HuH-7.5 (cell line): Measurements from ENCODE around the gene MRPL41.
"Not testable (repeated sequence)": the region's sequence is repeated elsewhere in the genome, so short reads cannot be mapped to it uniquely, and the experiment has no call there.

Source experiments
- DNase-seq: peaks from one replicate; pipeline ENCODE4 v3.0.0; 2011; ENCODE audit warnings: low spot score

Gene MRPL41

DNA sequence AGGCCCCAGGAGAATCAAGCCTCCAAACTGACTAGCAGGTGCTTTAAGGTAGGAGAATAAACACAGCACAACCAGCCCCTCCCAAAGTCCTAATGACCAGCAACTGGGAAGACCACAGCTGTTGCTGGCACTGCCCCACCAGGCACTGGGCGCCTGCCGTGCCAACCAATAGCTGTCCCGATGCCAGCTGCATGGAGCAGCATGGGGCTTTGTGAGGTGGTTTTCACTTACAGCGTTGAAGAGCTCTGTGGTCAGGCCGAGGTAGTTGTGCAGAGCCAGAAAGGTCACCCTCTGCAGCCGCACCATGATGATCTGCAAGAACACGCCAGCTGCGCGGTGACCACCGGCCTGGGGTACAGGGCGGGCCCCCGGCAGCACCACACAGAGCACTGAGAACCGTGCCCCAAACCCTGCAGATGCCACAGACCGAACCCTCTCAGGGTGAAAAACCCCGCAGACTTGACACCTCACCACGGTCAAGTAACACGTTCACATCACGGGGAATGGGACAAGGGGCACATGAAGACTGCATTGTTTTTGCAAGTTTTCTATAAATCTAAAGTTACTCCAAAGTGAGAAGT, 30.2 kb upstream of the MRPL41 start:
- DNase-seq: no peak

DNA sequence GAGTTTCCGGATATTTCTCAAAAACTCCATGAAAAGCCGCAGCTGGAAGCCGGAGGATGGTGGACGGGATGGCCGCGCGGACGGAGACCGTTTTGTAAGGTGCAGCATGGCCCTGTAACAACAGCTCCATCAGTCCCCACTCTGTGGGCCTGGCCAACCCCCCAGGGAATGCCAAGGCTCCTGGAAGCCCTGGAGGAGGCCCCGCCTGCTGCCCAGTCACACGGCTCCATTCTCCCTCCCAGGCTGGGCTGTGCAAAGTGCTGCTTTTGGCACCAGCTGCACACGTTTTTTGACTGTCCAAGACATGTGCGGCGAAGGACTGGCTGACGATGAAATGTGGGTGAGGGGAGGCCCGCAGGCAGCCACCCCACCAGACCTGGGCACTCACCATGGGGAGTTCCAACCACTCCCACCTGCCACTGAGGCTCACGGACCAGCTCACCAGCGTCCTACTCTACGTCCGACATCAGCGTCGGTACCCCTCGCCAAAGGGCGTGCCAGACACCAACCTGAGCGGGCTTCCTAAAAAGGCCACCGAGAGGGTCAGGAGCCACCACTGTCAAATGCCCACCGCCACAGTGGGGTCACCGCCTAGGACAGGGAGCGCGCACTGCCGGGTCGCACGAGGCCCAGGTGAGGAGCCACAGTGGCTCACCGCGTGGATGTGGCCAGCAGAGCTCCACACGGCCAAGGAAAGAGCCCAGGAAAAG, 28.8 kb upstream of the MRPL41 start:
- no peak for DNase-seq

DNA sequence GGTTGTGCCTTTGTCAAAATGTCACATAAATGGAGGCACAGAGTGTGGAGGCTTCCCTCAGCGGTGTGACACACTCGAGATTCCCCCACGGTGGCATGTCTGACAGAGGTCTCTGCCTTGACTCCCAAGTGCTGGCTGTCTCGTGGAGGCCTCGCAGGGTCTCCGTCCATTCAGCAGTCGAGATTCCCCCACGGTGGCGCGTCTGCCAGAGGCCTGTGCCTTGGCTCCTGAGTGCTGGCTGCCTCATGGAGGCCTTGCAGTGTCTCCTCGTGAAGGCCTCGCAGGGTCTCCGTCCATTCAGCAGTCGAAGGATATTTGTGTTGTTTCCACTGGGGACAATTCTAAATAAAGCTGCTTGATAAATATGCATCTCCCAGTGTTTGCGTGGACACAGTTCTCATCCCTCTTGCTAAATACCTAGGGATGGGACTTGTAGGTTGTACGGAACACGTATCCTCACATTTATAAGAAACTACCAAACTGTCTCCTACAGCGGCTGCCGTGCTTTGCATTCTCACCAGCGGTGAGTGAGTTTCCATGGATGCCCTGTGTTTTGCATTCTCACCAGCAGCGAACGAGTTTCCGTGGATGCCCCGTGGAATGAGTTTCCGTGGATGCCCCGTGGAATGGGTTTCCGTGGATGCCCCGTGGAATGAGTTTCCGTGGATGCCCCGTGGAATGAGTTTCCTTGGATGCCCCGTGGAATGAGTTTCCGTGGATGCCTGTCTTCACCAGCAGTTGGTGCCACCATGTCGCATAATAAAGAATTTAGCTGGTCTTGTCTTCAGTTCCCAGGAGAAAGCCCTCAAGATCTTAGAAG, 27.3 kb upstream of the MRPL41 start:
- no peak for DNase-seq

DNA sequence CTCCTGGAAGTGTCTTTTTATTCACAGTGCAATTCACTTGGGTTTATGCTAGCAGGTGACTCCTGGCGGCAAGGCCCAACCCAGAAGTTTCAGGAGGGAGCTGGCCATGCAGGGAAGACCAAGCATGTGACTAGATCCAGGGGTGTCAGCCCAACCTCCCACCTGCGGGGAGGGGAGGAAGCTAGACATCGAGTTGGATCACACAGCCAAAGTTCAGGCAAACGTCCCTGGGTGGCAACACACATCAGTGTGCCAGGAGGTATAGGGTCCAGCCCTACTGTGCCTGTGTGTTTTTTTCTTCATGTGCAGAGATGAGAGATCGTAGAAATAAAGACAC, 26.7 kb upstream of the MRPL41 start:
- no peak for DNase-seq

DNA sequence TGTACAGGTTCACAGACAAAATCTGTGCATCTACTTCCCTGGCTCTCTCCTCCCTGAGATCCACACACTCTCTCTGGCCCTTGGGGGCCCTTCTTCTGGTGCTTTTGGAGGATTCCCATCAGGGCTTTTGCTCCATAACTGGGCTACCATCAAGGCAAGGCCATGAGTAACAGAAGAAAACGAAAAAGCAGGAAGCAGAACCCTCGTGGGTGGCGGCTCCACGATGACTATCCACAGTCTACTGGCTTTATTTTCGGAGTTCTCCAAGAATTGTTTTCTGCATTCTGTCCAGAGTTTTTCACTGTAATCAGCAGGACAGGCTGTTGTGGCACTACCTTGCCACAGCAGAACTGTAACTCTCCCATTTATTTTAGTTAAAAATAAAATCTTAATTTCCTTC, 21.3 kb upstream of the MRPL41 start:
- no peak for DNase-seq

DNA sequence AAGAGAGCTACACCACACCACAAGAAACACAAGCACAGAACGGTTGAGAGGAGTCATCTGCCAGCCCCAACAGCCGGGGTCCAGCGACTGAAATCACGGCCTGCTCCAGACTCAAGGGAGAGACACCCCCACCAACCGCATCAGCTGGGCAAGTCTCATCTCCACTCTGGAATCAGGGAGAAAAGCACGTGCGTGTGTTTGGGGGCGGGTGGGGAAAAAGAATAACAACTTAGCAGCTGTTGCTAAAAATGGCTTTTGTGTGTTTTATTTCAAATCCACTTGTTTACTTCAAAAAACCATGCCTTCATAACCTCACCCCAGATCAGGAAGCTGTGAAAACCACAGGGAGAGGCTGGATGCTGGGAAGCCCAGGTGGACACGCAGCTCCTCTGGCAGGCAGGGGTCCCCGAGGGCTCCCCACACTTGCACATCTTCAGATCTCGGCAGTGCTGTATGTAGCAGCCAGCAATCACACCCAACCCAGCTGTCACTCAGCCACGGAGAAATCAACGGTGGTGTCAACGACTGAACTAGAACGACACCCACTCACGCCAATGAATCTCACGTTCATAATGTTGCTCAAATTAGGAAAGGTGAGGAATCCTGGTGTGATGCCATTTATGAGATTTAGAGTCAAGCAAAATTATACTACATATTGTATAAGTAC, 20.4 kb upstream of the MRPL41 start:
- DNase-seq: no peak

DNA sequence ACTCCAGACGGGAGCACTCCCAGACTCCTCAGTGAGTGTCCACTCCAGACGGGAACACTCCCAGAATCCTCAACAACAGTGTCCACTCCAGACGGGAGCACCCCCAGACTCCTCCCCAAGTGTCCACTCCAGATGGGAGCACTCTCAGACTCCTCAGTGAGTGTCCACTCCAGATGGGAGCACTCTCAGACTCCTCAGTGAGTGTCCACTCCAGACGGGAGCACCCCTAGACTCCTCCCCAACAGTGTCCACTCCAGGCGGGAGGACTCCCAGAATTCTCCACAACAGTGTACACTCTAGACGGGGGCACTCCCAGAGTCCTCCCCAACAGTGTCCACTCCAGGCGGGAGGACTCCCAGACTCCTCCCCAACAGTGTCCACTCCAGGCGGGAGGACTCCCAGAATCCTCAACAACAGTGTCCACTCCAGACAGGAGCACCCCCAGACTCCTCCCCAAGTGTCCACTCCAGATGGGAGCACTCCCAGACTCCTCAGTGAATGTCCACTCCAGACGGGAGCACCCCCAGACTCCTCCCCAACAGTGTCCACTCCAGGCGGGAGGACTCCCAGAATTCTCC, 18.7 kb upstream of the MRPL41 start:
- not testable (repeated sequence) for DNase-seq

DNA sequence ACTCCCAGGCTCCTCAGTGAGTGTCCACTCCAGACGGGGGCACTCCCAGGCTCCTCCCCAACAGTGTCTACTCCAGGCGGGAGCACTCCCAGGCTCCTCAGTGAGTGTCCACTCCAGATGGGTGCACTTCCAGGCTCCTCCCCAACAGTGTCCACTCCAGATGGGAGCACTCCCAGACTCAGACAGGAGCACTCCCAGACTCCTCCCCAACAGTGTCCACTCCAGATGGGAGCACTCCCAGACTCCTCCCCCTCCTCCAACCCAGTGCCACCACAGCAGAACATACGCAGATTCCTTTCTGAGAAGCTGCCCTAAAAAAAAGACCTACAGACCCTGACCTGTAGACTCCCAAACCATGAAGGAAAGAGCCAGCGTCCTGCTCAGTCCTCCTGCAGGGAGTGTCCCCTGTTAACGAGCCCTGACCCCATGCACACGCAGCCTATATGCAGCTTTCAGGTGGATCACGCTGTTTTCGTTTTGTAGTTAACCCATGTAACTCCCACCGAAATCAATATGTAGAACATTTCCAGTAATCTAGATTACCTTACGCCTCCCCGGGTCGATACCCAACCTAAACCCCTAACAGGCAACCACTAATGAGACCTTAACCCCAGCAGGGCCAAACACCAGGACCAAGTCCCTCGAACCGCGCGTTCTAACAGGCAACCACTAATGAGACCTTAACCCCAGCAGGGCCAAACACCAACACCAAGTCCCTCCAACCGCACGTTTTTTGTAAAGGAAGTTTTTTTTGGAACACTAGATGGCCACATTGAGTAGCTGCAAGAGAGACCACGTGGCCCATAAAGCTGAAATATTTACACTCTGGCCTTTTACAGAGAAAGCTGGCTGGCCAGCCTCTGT, 17.2 kb upstream of the MRPL41 start:
- DNase-seq: peak; percentile 80

DNA sequence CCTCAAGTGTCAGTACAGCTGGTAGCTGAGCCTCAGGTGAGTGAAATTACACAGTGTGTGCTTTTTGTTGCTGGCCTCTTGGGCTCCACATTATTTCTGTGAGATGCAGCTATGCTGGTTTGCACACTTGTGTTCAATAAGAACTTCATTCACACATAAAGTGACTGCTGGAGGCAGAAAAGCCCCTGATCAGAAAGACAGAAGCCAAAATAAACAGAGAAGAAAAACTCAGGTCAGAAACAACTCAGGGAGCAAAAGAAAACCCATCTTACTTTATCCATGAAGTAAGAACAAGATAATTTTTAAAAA, 16.6 kb upstream of the MRPL41 start:
- no peak for DNase-seq

DNA sequence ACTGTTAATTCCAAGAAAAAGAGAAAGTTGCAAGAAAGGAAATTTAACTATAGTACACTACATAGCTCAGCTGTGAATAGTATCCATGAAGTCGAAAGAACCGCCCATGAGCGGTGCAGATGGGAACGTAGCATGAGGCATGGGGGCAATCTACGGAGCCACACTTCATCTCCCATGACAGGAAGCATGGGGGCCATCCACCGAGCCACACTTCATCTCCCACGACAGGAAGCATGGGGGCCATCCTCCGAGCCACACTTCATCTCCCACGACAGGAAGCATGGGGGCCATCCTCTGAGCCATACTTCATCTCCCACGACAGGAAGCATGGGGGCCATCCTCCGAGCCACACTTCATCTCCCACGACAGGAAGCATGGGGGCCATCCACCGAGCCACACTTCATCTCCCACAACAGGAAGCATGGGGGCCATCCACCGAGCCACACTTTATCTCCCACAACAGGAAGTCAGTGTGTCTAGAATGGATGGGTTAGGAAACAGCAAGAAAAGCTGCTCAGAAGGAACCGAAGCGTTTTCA, 15.0 kb upstream of the MRPL41 start:
- not testable (repeated sequence) for DNase-seq

DNA sequence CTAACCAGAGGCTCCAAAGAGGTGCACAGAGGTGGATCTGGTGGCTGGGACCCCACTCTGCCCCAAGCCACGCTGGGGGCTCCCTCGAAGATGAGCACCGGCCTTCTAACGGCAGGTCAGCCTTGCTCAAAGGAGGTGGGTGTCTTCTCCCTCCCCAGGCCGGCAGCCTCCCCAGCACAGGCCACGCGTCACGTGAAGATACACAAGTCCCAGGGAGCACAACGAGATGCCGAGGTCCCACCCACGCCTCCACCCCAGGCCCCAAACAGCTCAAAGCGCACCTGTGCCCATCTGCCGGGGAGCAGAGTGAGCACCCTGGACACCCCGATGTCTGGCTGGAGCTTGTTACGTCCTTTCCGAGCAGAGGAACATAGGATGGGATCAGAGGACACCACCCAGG, 13.6 kb upstream of the MRPL41 start:
- no peak for DNase-seq

DNA sequence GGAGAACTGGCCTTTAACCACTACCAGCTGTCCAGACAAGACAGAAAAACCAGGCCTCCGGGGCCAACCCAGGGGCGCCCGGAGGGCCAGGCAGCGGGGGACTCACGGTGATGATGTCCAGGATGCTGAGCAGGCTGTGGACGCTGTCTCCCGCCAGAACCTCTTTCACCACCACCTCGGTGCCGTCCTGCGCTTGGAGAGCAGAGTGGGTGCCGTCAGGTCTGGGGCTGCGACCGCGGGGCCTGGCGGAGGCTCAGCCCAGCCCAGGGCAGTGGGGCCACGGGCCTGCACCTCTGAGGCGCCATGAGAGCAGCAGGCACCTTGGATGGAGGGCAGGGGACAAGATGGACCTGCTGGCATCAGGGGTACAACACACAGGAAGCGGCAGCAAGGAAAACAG, 11.1 kb upstream of the MRPL41 start:
- no peak for DNase-seq

DNA sequence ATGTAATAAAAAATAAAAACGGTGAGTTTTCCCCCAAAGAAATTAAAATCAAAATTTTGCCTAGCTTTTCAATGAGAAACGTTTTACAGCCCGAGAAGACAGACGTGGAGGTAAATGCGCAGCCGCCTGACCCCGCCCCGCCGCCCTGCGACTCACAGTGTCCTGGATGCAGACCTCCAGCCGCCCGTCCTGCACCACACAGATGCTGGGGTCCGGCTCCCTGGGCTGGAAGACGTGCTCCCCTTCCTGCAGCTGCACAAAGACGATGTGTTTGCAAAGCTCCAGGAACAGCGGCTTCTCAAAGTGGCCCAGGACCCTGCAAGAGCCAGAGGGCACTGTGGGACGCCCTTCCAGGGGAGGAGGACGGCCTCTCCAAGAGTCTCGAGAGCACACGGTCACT, 9.2 kb upstream of the MRPL41 start:
- DNase-seq: no peak

DNA sequence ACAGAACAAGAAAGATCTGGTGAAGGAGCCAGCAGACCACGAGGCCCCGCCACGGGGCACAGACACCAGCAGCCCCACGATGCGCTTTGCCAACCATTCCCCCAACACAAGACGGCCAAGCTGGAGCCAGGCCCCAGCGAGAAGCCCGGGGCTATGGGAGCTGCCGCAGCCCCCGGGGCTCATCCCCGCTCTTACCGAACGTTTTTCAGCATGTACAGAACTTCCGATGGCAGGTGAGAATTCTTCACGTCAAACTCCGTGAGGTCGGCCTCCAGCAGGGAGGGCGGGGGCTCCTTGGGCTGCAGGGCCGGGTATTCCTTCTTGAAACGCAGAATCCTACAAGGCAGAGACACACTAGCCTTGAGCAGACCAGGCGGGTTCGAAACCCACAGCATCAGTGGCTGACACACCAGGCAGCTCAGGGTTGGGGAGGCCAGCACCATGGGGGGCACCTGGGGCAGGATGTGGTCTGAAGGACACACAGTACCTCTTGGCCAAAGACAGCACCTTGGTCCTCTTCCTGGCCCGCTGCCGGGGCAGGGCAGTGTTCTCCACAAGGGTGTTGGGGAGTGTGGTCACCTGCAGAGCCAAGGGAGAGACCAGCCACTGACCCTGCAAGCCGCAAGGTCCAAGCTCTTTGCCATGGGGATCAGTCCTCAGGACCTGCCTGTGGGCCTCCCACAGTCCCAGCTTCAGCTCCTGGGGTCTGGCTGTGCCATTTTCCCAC, 8.3 kb upstream of the MRPL41 start:
- DNase-seq: no peak

DNA sequence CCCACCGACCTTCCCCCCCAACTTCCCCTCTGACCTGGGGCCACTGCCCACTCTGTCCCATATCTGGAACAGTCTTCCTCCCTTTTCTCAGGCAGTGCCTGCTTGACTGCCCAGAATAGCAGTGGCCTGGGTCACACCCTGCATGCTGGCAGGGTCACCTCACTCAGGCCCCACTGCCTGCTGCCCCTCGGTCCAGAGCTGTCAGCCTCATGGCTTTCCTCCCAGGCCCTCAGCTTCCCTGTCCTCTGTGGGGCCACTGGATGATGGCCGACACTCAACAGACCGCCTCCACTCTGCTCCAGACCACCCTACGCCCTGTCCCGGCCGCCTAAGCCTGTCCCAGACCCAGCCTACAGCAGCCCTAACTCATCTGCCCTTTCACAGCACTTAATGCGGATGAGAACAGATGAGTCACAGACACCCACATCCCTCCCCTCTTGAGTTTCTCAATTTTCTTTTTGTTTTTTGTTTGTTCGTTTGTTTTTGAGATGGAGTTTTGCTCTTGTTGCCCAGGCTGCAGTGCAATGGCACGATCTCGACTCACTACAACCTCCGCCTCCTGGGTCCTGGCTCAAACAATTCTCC, 7.4 kb upstream of the MRPL41 start:
- no peak for DNase-seq

DNA sequence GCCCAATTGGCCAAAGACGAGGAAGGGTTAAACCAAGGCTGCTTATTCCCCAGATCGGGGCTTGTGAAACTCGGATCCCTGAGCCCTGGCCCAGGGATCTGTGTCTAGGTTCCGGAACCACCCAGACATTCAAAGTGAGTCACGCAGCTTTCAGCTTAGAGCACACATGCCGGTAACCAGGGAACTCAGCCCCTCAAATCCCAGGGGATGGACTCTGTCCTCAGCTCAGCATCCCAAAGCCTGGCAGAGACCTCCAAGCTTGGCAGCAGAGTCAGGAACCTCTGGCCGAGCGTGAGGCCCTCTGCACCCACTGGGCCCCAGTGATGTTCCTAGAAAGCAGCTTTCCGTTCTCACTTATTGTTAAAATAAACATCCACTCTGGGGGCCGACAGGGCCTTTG, 6.6 kb upstream of the MRPL41 start:
- no peak for DNase-seq

DNA sequence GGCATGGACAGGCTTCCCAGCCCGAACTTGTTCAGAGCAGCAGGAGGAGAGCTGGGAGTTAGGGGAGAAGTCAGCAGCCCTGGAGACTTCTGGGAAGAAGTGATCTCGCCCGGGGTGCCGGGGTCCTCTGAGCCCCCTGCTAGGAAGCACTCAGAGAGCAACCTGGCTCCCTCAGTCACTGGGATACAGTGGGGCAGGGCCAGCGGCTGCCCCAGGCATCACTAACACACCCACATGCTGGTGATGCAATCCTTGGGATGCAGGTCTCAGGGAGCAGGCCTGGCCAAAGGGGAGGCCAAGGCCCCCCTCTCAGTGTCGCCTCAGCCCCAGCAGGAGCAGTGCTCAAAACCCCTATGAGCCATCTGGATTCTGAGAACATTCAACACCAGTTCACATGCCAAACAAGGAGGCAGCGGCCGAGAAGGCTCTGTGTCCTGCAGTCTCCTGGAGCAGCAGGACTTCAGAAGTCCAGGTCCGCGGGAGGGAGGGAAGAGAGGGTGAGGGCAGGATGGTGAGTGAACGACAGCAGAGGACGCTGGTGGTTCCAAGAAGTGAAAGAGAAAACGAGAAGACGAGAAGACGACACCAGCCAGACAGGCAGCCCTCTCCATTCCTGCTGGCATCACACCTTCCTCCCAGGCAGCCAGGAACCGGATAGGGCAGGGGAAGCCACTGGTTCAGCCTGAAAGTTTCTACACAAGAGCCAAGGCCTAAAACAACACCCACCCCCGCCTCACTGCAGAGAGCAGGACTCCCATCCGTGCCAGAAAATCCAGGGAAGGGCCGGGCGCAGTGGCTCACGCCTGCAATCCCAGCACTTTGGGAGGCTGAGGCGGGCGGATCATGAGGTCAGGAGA, 3.8 kb upstream of the MRPL41 start:
- DNase-seq: no peak

DNA sequence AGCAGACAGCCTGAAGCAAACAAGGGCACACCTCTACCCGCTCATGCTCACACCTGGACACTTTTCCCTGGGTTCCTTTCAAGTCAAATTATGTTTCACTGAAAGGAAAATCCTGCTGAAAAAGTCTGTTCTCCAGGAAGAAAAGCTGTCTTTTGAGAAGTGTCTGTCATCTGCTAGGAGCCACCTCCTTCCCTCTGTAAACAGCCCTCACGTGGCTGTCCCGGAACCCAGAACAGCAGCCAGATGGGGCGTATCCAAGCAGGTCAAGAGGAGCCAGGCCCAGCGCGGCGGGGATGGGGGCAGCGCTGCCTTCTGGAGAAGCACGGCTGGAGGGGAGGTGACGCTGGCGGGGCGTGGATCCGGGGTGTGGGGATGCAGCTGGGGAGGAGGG, 1.5 kb upstream of the MRPL41 start, which contains the start of gene PNPLA7:
Gene PNPLA7 (minus strand): TSS at position 172 of the 391 bp plus-strand sequence. CDS start 205 bp downstream, outside the sequence.
- DNase-seq: peak; percentile 87

DNA sequence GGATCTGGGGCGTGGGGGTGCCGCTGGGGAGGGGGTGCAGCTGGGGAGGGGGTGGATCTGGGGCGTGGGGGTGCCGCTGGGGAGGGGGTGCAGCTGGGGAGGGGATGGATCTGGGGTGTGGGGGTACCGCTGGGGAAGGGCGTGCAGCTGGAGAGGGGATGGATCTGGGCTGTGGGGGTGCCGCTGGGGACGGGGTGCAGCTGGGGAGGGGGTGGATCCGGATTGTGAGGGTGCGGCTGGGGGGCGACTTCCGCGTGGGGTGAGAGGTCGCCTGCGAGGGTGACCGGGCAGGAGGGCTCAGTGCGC, 768 bp upstream of the MRPL41 start:
- DNase-seq: not testable (repeated sequence)
